Lower leg skin (tissue), 4 donors: Measurements from ENCODE around the gene DDI2. TPM values are rescaled to one million over a fixed set of nuclear protein-coding genes. Genes with fewer than 3 reads are reported as not detected.

ENCODE experiments used
- DNase-seq, 2 donors: peaks; one replicate each; pipeline ENCODE4 v3.0.0-alpha.2; 2019; ENCODE audit warnings: low spot score in 2 of 2
- H3K4me3 ChIP-seq: fragments of 200-600 bp; sonication (generic); 2 replicates; pipeline ENCODE4 v1.5.1; 2017; ENCODE audit warnings: mild to moderate bottlenecking, low read depth; ENCODE audit not compliant: poor library complexity, severe bottlenecking
- POLR2A ChIP-seq, 2 donors: fragments of 450-650 bp; IDR thresholded peaks; one replicate each; pipeline ENCODE4 v1.6.1; 2016 to 2017; ENCODE audit warnings: antibody characterized with exemption in 2 of 2, mild to moderate bottlenecking in 1 of 2, moderate library complexity in 1 of 2
- WGBS, 2 donors: methylation state at CpG; one replicate each; pipeline ENCODE4 v1.1.5; 2018; 5-methylcytosine and 5-hydroxymethylcytosine counted together
- intact Hi-C: fragments of 100-400 bp; cut with DNase I; formaldehyde crosslinking; loops from one replicate; pipeline ENCODE4 v1.15.0; 2023; ENCODE audit warnings: low total_unique reads
- total RNA-seq, 4 donors: library from RNA; depleted of rRNA; stranded (reverse); fragments of >200 nt; gene quantifications; one replicate each; pipeline ENCODE4 v1.1.0, GENCODE V29; 2016
- TF ChIP-seq, protein P1 (sequence below), 3 donors: fragments of 450-650 bp; IDR thresholded peaks; one replicate each; pipeline ENCODE4 v1.5.1; 2016; ENCODE audit warnings: antibody characterized with exemption in 3 of 3, mild to moderate bottlenecking in 3 of 3, moderate library complexity in 2 of 3

DDI2 gene
- total RNA-seq, 4 donors from 2014 or later: 23.7 to 58.6 (median 37.0) TPM

DNA sequence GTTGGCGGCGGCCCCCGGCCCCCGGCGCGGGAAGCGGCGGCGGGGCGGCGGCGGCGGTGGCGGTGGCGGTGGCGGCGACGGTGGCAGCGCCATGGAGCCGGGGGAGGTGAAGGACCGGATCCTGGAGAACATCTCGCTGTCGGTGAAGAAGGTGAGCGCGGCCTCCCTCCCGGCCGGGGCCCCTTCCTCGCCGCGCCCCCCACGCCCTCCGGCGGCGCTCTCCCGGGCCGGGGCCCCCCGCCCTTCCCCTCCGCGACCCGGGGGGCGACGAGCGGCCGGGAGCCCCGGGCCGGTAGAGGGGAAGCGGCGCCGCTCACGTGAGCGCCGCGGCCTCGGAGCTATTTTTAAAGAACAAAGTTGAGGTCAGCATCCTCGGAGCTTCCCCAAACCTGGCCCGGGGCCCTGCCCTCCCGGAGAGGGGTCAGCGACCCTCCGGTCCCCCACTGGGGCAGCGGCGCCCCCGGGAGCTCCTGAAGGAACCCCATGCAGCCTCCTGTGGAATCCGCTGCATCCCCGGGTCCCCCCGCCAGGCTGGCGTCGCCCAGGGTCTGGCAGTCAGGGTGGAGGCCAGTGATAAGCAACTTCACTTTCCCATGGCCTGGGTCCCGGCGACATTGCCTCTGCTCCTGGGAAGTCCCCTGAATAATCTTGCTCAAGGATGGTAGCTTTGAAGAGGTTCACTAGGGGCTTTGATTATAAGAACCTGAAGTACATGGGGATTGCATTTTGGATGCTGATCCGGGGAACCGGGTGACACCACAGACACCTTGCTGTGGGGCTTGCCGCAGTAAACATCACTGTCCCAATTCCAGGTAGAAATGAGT is 67.4 kb downstream of the DDI2 start:
- WGBS, 2 donors: 1% methylated on average over 9 to 47 of the region's 72 CpGs
- DNase-seq: peak in 1 of 2 donors; percentile 91
- intact Hi-C loops: no loop called here

DNA sequence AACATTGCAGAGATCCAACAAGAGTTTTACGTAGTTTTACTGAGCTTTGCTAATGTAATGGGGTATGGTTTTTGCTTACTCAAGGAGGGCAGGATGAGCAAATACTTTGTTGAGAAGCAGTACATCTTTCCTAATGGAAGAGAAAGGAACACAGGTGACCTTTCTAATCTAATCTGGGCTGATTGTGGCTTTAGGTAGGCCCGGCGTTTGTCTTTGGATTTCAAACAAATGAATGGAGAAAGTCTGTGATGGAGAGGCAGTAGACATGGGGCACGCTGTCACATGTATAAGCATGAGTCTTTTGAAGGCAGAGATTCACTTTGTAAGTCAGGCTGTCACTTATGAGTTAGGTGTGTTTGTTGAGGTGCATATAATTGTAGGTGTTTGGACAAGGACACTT is 68.6 kb downstream of the DDI2 start:
- 45 to 49% methylated on average over 4 of the region's 4 CpGs for WGBS, 2 donors
- no peak overlapping the region for H3K4me3 ChIP-seq
- TF ChIP-seq POLR2A (IDR thresholded peaks at IDR 0.05): no peak
- TF ChIP-seq, protein P1, sequence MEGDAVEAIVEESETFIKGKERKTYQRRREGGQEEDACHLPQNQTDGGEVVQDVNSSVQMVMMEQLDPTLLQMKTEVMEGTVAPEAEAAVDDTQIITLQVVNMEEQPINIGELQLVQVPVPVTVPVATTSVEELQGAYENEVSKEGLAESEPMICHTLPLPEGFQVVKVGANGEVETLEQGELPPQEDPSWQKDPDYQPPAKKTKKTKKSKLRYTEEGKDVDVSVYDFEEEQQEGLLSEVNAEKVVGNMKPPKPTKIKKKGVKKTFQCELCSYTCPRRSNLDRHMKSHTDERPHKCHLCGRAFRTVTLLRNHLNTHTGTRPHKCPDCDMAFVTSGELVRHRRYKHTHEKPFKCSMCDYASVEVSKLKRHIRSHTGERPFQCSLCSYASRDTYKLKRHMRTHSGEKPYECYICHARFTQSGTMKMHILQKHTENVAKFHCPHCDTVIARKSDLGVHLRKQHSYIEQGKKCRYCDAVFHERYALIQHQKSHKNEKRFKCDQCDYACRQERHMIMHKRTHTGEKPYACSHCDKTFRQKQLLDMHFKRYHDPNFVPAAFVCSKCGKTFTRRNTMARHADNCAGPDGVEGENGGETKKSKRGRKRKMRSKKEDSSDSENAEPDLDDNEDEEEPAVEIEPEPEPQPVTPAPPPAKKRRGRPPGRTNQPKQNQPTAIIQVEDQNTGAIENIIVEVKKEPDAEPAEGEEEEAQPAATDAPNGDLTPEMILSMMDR (IDR thresholded peaks at IDR 0.05): no peak
- DNase-seq: no peak
- intact Hi-C loops: no loop called here

More for the DNA sequence above, 67.4 kb downstream of the DDI2 start:
- TF ChIP-seq, protein P1 (IDR thresholded peaks at IDR 0.05): no peak
- no peak for TF ChIP-seq POLR2A (IDR thresholded peaks at IDR 0.05)
- H3K4me3 ChIP-seq: peak overlapping the region; percentile 75

GRCh38 chr1:15687446-15687845 is 70.2 kb downstream of the DDI2 start:
- no peak for DNase-seq
- intact Hi-C loops: no loop called here
- 66 to 73% methylated on average over 2 of the region's 2 CpGs for WGBS, 2 donors
- no peak for TF ChIP-seq POLR2A (IDR thresholded peaks at IDR 0.05)
- TF ChIP-seq, protein P1 (IDR thresholded peaks at IDR 0.05): no peak
- H3K4me3 ChIP-seq: no peak overlapping the region

DNA sequence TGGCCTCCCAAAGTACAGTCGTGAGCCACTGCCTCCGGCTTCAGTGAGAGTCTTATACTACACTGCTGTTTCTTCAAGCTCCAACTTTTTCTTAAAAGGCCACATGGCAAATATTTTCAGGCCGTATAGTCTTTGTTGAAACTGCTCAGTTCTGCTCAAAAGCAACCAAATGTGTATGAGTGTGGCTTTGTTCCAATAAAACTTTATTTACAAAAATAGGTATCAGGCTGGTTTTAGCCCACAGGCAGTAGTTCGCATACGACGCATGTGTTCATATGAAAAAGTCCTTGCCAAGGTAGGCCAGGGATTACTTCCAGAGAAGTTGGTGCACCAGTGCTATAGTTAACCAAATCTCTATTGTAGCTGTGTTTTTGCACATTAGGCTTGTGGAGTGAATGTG is 73.1 kb downstream of the DDI2 start:
- no peak for DNase-seq
- no peak for TF ChIP-seq POLR2A (IDR thresholded peaks at IDR 0.05)
- TF ChIP-seq, protein P1 (IDR thresholded peaks at IDR 0.05): no peak
- no peak overlapping the region for H3K4me3 ChIP-seq
- 92 to 98% methylated on average over 6 of the region's 6 CpGs for WGBS, 2 donors
- intact Hi-C loops: no loop called here

DNA sequence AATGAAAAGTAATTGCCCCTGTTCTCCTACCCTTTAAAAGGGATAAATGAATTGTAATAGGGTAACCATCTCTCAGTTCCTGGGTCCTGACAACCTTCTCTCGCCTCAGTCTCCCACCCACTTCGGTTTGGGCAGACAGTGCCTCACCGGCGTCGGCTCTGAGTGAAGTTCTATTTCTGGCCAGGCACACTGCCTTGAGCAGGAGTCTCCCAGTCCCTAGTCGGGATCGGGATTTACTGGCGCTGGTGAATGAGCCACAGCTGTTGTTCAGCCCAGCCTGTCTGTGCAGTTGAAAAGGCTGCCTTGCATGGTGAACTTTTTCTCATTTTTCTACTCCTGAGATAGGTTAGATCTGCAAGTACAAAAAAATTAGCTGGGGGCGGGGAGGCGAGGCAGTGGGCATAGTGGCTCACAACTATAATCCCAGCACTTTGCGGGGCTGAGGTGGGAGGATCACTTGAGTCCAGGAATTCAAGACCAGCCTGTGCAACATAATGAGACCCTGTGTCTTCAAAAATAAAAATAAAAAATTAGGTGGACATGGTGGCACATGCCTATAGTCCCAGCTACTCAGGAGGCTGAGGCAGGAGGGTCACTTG is 74.3 kb downstream of the DDI2 start:
- WGBS, 2 donors: 49 to 56% methylated on average over 11 of the region's 11 CpGs
- H3K4me3 ChIP-seq: no peak overlapping the region
- DNase-seq: no peak
- TF ChIP-seq, protein P1 (IDR thresholded peaks at IDR 0.05): no peak
- TF ChIP-seq POLR2A (IDR thresholded peaks at IDR 0.05): no peak
- intact Hi-C loops: no loop called here
